Natural killer cell treated with Interleukin-12 subunit alpha and Interleukin-12 subunit beta and Interleukin-15 and Interleukin-18, amount 100 ng/mL, for 72 hours (primary cell): ENCODE results near the gene CD28. TPM values are rescaled to one million over a fixed set of nuclear protein-coding genes. Genes with fewer than 3 reads are reported as not detected.
"Not testable (repeated sequence)": the region's sequence is repeated elsewhere in the genome, so short reads cannot be mapped to it uniquely, and the experiment has no call there.

Experiments used
- ATAC-seq, 2 donors: fragments of 150-1000 bp; cut with Tn5 transposase in 1 of 2; sonication (Bioruptor Pico), chemical (Tn5 transposase) in 1 of 2; 2 replicates each; pipeline ENCODE4 v1.10.0; 2021
- DNase-seq: peaks from one replicate; pipeline ENCODE4 v3.0.0; 2022; ENCODE audit warnings: low spot score
- H3K27ac Mint-ChIP-seq, 2 donors: 1 replicate in 1 of 2; 2 replicates in 1 of 2; pipeline ENCODE4 v1.8.0; 2022; ENCODE audit warnings: mixed read lengths in 2 of 2, mild to moderate bottlenecking in 1 of 2, moderate library complexity in 1 of 2
- H3K27me3 Mint-ChIP-seq, 2 donors: 1 replicate in 1 of 2; 2 replicates in 1 of 2; pipeline ENCODE4 v1.8.0; 2022; ENCODE audit warnings: mixed read lengths in 2 of 2
- H3K36me3 Mint-ChIP-seq: one replicate; pipeline ENCODE4 v1.8.0; 2022; ENCODE audit warnings: mixed read lengths
- H3K4me1 Mint-ChIP-seq, 2 donors: 1 replicate in 1 of 2; 2 replicates in 1 of 2; pipeline ENCODE4 v1.8.0; 2022; ENCODE audit warnings: low read depth in 2 of 2, mixed read lengths in 2 of 2, mild to moderate bottlenecking in 1 of 2
- H3K4me3 Mint-ChIP-seq: one replicate; pipeline ENCODE4 v1.8.0; 2022; ENCODE audit warnings: mixed read lengths
- H3K9me3 Mint-ChIP-seq: 2 replicates; pipeline ENCODE4 v1.8.0; 2022; ENCODE audit warnings: mixed read lengths
- total RNA-seq, 2 donors: library from RNA; stranded (reverse); gene quantifications; one replicate each; pipeline ENCODE4 v1.2.3, GENCODE V29; 2022

Gene CD28
- total RNA-seq, 2 donors from 2014 or later, result 2.5 to 3.2 TPM

DNA sequence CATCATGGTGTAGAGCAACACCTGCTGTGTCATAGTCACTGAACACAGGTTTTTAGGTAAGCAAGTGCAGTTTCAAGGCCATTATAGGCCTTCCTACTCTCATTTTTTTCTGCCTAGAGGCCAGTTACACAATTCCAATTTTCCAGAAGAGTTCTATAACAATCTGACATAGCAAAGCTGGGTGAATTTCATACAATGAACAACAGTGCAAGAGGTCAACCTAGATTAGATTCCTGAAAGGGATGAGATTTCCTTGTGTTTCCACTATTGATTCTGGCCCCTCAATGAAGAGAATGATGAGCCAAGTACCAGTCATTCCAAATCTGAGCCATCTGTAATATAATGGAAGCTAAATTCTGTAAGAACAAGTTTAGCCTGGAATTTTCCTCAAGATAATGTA is 15.3 kb upstream of the CD28 start:
- Mint-ChIP-seq H3K27me3 (peaks cover 33 to 40% of the 10 kb centered on the region in 2 donors), H3K36me3 (no peaks in the 10 kb centered on the region), H3K9me3 (no peaks in the 10 kb centered on the region), H3K4me3 (no peak overlapping the region), H3K27ac (no peak overlapping the region), H3K4me1 (peaks cover 20 to 23% of the 10 kb centered on the region in 2 donors)
- no peak for ATAC-seq
- no peak for DNase-seq

DNA sequence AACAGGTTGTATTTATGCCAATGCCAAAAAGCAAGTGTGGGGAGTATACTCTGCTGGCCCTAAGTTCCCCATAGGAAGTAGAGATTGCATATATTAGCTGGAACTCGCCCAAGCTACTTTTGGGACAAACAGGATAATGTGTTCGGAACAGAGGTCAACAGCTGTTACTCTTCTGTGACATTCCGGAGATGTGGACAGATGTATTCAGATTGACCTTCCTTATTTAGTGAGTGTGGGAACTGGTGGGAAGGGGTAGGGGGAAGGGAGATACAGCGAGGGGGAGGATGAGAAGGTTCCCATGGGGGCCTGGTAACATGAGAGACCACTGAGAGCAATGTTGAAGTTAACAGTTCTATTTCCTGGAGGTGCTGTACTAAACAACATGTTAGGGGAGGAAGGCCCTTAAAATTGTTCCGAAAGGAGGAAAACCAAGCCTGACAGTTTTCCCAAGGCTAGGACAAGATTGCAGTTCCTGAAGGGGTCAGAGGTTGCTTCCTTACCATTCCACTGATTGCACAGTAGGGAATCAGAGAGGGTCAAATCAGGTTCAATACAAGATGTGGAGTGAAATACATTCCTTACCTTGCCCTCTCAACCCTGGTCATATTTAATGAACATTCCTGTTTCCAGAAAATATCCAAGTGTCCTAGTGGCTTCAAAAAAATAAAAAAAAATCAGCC is 14.3 kb upstream of the CD28 start:
- H3K36me3 Mint-ChIP-seq, result no peaks in the 10 kb centered on the region
- H3K4me1 Mint-ChIP-seq, result peaks cover 20 to 23% of the 10 kb centered on the region in 2 donors
- H3K9me3 Mint-ChIP-seq, result no peaks in the 10 kb centered on the region
- no peak overlapping the region for H3K27ac Mint-ChIP-seq
- H3K27me3 Mint-ChIP-seq, result peaks cover 31 to 35% of the 10 kb centered on the region in 2 donors
- DNase-seq (no peak), ATAC-seq (no peak)
- H3K4me3 Mint-ChIP-seq, result no peak overlapping the region

DNA sequence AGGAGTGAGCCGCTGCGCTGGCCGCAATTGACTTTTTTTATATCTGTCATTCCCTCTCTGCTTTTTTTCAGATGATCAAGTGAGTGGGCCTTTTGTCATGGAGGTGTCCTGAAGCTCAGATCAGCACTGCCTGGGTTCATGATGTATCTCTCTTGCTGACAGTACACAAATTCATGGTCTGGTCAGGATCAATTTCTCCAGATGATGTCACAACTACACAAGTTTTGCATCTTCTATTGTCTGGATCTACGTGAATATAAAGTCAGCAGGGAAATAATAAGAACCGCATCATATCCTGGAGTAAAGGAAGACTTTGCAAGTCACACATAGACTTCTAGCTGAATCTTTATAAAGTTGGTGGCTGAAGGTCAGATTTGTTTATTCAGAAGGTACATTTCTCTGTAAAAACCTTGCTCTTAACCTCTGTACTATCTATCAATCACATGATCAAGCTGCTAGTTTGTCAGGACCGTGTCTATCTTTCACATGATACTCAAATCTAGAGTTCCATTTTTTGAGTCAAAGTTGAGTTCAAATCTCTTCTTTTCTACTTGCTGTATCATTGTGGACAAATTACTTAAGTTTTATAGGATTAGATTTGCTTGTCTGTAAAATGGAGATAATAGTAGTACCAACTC is 13.1 kb upstream of the CD28 start:
- H3K36me3 Mint-ChIP-seq, result peaks cover 3% of the 10 kb centered on the region

DNA sequence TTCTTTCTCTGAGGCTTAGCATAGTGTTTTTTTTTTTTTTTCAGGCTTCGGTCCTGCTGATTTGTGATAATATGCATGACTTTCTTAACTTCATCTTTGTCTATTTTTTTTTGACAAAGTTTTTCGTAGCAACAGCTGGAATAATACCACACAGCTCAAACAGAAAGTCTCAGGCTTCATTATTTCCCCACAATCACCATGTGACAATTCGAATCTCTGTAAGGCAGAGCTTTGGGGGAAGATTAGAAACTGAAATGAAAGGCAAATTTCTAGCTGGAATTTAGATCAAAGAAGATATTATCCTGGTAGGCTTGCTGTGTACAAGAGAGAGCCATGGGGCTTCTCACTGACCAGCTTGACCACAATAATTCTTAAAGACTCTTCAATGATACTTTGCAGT is 12.2 kb upstream of the CD28 start:
- no peak overlapping the region for H3K27ac Mint-ChIP-seq
- H3K27me3 Mint-ChIP-seq, result peaks cover 39 to 42% of the 10 kb centered on the region in 2 donors
- no peak overlapping the region for H3K4me3 Mint-ChIP-seq
- no peaks in the 10 kb centered on the region for H3K9me3 Mint-ChIP-seq
- DNase-seq (no peak), ATAC-seq (no peak)
- H3K4me1 Mint-ChIP-seq, result peaks cover 20% of the 10 kb centered on the region in 2 donors
- H3K36me3 Mint-ChIP-seq, result peaks cover 4% of the 10 kb centered on the region

More for the DNA sequence above, 13.1 kb upstream of the CD28 start:
- Mint-ChIP-seq H3K9me3 (no peaks in the 10 kb centered on the region), H3K27me3 (peaks cover 37 to 39% of the 10 kb centered on the region in 2 donors), H3K27ac (no peak overlapping the region), H3K4me1 (peaks cover 20 to 23% of the 10 kb centered on the region in 2 donors), H3K4me3 (no peak overlapping the region)
- ATAC-seq, result no peak
- no peak for DNase-seq

DNA sequence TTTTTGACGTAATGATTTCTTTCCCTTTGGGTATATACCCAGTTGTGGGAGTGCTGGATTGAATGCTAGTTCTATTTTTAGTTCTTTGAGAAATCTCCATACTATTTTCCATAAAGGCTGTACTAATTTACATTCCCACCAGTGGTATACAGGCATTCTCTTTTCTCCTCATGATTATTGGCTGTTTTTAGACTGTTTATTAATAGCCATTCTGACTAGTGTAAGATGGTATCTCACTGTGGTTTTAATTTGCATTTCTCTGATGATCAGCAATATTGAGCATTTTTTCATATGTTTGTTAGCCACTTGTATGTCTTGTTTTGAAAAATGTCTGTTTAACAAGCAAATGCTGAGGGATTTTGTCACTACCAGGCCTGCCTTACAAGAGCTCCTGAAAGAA is 9.2 kb upstream of the CD28 start:
- H3K4me1 Mint-ChIP-seq, result no peaks in the 10 kb centered on the region
- ATAC-seq (no peak), DNase-seq (no peak)
- H3K4me3 Mint-ChIP-seq, result no peak overlapping the region
- no peak overlapping the region for H3K27ac Mint-ChIP-seq
- H3K27me3 Mint-ChIP-seq, result peaks cover 20 to 28% of the 10 kb centered on the region in 2 donors
- H3K36me3 Mint-ChIP-seq, result peaks cover 4% of the 10 kb centered on the region
- no peaks in the 10 kb centered on the region for H3K9me3 Mint-ChIP-seq

DNA sequence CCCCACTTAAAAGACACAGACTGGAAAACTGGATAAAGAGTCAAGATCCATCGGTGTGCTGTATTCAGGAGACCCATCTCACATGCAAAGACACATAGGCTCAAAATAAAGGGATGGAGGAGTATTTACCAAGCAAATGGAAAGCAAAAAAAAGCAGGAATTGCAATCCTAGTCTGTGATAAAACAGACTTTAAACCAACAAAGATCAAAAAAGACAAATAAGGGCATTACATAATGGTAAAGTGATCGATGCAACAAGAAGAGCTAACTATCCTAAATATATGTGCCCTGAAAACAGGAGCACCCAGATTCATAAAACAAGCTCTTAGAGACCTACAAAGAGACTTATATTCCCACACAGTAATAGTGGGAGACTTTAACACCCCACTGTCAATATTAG is 8.7 kb upstream of the CD28 start:
- DNase-seq, ATAC-seq, H3K4me3 Mint-ChIP-seq, H3K27ac Mint-ChIP-seq, H3K4me1 Mint-ChIP-seq, H3K36me3 Mint-ChIP-seq, H3K9me3 Mint-ChIP-seq: not testable (repeated sequence)
- peaks cover 20 to 28% of the 10 kb centered on the region in 2 donors for H3K27me3 Mint-ChIP-seq

DNA sequence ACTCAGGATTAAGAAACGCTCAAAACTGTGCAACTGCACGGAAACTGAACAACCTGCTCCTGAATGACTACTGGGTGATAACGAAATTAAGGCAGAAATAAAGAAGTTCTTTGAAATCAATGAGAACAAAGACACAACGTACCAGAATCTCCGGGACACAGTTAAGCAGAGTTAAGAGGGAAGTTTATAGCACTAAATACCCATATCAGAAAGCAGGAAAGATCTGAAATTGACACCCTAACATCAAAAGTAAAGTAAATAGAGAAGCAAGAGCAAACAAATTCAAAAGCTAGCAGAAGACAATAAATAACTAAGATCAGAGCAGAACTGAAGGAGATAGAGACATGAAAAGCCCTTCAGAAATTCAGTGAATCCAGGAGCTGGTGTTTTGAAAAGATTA is 8.0 kb upstream of the CD28 start:
- H3K9me3 Mint-ChIP-seq, H3K4me1 Mint-ChIP-seq, H3K4me3 Mint-ChIP-seq, ATAC-seq, H3K27ac Mint-ChIP-seq, DNase-seq: not testable (repeated sequence)
- Mint-ChIP-seq H3K36me3 (peaks cover 11% of the 10 kb centered on the region), H3K27me3 (peaks cover 17 to 25% of the 10 kb centered on the region in 2 donors)

DNA sequence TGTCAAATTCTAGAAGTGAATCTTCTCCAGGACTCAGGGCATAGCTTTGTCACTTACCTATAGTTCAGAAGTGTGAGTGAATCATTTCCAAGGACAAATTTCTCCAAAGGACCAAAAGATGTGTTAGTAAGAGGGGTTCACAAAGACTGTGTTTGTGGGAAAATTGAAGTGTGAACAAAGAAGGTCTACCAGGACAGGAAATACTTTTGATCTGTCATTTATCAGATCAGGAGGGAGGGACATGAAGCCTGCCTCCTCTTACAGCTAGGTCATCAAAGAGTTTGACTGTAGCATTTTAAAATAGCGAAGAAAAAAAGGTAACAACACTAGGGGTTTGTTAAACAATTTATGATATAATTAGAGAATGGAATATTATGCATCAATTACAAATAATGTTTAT is 2.0 kb upstream of the CD28 start:
- Mint-ChIP-seq H3K4me3 (no peak overlapping the region), H3K27me3 (peaks cover 0 to 4% of the 10 kb centered on the region in 2 donors), H3K36me3 (peaks cover 8% of the 10 kb centered on the region), H3K4me1 (peaks cover 20 to 24% of the 10 kb centered on the region in 2 donors), H3K9me3 (peaks cover 4% of the 10 kb centered on the region), H3K27ac (peak overlapping the region in 1 of 2 donors; percentile 98)
- DNase-seq (no peak), ATAC-seq (no peak)

DNA sequence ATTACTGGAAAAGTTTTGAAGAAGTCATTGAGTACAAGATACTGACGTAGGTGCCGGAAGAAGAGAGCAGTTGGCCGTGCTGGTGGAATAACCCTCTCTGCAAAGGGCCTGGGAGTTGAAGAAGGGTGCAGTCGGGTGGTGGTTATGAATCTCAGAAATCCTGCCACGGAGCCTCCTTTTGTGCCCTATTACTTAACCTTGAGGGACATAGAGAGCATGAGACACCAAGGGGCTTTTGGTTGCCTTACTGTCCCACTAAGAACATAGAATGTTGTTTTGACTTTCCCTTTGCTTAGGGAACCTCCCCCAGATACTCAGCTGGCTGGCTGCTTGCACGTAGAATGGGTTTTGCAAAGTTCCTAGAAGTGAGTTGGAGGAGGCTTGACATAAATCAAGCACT is 1.3 kb upstream of the CD28 start:
- peak overlapping the region; percentile 82 to 98 for H3K27ac Mint-ChIP-seq
- peaks cover 4% of the 10 kb centered on the region for H3K9me3 Mint-ChIP-seq
- H3K36me3 Mint-ChIP-seq, result peaks cover 8% of the 10 kb centered on the region
- peaks cover 0 to 4% of the 10 kb centered on the region in 2 donors for H3K27me3 Mint-ChIP-seq
- ATAC-seq (no peak), DNase-seq (no peak)
- H3K4me1 Mint-ChIP-seq, result peaks cover 20 to 24% of the 10 kb centered on the region in 2 donors
- H3K4me3 Mint-ChIP-seq, result peak overlapping the region; percentile 76

DNA sequence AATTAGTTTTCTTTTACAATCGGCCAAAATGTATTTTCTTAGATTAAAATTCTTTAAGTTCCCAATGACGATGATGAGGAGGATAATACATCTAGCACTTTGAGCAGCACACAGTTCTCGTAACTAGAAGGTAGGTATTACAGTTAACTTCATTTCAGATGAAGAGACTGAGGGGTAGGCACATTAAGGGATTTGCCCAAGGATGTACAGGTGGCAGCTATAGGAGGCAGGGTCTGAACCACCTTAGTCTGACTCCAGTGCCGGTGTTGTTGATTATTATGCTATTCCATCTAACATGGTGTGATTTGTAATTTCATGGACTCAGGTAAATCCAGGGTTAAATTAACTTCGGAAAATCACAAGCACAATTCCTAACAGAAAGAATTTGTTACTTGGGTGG is 1.1 kb downstream of the CD28 start:
- peaks cover 8% of the 10 kb centered on the region for H3K36me3 Mint-ChIP-seq
- no peak overlapping the region for H3K4me3 Mint-ChIP-seq
- H3K27me3 Mint-ChIP-seq, result peaks cover 0 to 4% of the 10 kb centered on the region in 2 donors
- H3K4me1 Mint-ChIP-seq, result peaks cover 23 to 24% of the 10 kb centered on the region in 2 donors
- peak overlapping the region in 1 of 2 donors; percentile 98 for H3K27ac Mint-ChIP-seq
- ATAC-seq (no peak), DNase-seq (no peak)
- peaks cover 4% of the 10 kb centered on the region for H3K9me3 Mint-ChIP-seq

DNA sequence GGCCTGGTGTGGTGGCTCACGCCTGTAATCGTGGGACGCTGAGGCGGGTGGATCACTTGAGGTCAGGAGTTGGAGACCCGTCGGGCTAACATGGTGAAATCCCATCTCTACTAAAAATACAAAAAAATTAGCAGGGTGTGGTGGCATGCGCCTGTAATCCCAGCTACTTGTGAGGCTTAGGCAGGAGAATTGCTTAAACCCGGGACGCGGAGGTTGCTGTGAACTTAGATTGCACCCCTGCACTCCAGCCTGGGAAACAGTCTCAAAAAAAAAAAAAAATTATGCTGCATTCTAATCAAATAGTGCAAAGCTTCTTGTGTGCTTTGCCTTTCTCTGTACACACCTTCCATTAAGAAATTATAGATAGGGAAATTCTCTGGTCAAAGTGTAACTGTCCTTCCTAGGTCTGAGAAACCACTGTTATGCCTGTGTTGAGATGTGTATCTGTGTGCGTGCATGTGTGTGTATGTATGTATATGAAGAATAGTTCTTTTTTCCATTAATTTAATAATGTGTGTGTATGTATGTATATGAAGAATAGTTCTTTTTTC is 2.5 kb downstream of the CD28 start:
- Mint-ChIP-seq H3K4me3 (no peak overlapping the region), H3K27me3 (peaks cover 10 to 14% of the 10 kb centered on the region in 2 donors), H3K9me3 (peaks cover 4% of the 10 kb centered on the region), H3K27ac (peak overlapping the region in 1 of 2 donors; percentile 98), H3K4me1 (peaks cover 23 to 28% of the 10 kb centered on the region in 2 donors), H3K36me3 (no peaks in the 10 kb centered on the region)
- ATAC-seq (no peak), DNase-seq (no peak)

DNA sequence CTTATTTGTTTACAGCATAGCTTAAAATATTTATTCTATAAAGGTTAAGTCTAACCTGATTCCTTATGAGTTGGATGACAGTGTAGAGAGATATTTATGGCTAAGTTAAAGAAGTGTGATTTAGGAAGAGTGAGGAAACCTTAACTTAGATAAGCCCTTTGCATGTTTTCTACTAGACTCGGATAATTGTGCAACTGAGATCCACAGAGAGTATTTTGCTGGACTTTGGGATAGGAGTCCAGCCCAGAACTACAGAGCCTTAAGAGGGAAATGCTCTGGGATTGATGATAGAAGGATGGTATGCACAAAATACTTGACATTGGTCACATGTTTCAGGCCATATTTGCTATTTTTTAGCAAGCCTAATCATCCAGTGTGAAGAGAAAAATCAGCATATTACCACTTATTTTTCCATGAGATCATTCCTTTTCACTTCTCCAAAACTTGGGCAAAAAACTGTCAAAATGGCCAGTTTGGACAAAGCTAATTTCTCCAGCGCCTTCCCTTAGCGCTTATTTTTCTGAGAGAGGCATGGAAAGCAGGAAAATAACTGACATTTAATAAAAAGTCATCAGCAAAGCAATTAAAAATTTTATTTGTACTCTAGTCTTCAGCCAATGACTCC is 3.1 kb downstream of the CD28 start:
- no peak for DNase-seq
- H3K27me3 Mint-ChIP-seq, result peaks cover 10 to 14% of the 10 kb centered on the region in 2 donors
- no peak overlapping the region for H3K4me3 Mint-ChIP-seq
- H3K4me1 Mint-ChIP-seq, result peaks cover 18 to 22% of the 10 kb centered on the region in 2 donors
- no peak for ATAC-seq
- H3K27ac Mint-ChIP-seq, result peak overlapping the region in 1 of 2 donors; percentile 98
- H3K36me3 Mint-ChIP-seq, result no peaks in the 10 kb centered on the region
- H3K9me3 Mint-ChIP-seq, result peaks cover 4% of the 10 kb centered on the region

DNA sequence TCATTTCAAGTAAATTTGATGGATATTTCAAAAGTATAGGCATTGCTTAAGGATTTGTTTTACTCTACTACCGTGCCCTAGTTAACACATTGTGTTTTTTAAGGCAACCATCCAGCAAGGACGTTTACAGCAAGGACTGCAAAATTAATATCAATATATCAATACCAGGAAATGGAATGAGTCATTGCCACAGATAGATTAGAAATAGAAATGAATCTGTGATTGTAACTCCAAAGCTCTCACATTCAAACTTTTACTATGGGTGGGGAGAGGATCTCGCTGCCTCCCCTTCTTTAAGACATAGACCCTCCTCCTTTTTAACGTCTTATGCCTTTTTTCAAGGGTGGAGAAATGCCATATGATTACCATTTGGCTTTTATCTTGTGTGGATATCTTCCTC is 3.8 kb downstream of the CD28 start:
- Mint-ChIP-seq H3K36me3 (no peaks in the 10 kb centered on the region), H3K27ac (peak overlapping the region in 1 of 2 donors; percentile 98), H3K9me3 (peaks cover 4% of the 10 kb centered on the region), H3K4me1 (peaks cover 17 to 19% of the 10 kb centered on the region in 2 donors), H3K27me3 (peaks cover 10 to 14% of the 10 kb centered on the region in 2 donors), H3K4me3 (no peak overlapping the region)
- no peak for ATAC-seq
- no peak for DNase-seq

DNA sequence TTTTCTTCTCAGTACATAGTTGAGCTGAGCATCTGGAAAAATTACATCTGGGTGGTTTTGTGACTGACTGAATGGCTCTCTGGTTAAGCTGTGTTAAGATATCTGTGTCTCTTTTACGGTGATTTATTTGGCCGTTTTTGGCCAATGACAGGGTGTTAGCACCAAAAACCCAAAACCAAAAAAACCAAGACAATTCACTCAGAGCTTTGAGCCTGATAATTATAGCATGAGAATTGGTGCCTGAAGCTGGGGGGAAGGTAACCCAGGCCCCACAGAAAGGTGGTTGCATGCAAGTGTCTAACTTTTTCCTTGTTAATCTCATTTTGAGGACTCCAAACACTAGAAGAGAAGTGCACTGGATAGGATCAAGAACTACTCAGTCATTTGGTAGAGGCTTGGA is 4.5 kb downstream of the CD28 start:
- no peak for DNase-seq
- peaks cover 4% of the 10 kb centered on the region for H3K9me3 Mint-ChIP-seq
- H3K27ac Mint-ChIP-seq, result peak overlapping the region in 1 of 2 donors; percentile 98
- no peak overlapping the region for H3K4me3 Mint-ChIP-seq
- no peak for ATAC-seq
- H3K36me3 Mint-ChIP-seq, result no peaks in the 10 kb centered on the region
- peaks cover 11 to 12% of the 10 kb centered on the region in 2 donors for H3K4me1 Mint-ChIP-seq
- H3K27me3 Mint-ChIP-seq, result peaks cover 10 to 17% of the 10 kb centered on the region in 2 donors
